Gastroesophageal sphincter (tissue), 3 donors: ENCODE results near the gene VWA5B2.

Source experiments
- EP300 ChIP-seq: sonication (generic); formaldehyde crosslinking; IDR thresholded peaks from one replicate; pipeline ENCODE4 v1.6.1; 2017; ENCODE audit warnings: antibody characterized with exemption, mild to moderate bottlenecking
- POLR2AphosphoS5 ChIP-seq: sonication (generic); formaldehyde crosslinking; IDR thresholded peaks from one replicate; pipeline ENCODE4 v1.6.1; 2017; ENCODE audit warnings: antibody characterized with exemption
- TF ChIP-seq, protein P1 (sequence below), 4 experiments: fragments of 200-600 bp in 2 of 4; fragments of 450-650 bp in 2 of 4; sonication (generic) in 1 of 4; IDR thresholded peaks; one replicate each; pipeline ENCODE4 v1.5.1; 2017 to 2019; ENCODE audit warnings: antibody characterized with exemption in 4 of 4, mild to moderate bottlenecking in 2 of 4, moderate library complexity in 2 of 4

DNA sequence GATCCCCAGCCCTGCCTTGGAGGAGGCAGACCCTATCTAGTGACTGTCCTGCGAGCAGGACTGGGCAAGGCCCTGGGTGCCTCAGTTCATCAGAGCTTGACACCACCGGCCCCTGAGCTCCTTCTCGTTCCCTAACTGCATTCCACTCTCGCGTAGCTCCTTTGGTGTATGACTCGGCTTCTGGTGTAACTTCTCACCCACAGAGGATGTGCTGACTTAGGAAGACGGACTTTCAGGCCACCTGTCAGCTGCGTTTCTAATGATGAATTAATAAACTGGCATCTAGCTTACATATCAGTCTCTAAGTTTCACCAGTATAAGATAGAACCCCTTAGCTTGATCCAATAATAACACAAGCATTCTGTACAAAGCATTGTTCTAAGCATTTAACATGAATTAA lies 25.9 kb upstream of the VWA5B2 start:
- TF ChIP-seq, protein P1, sequence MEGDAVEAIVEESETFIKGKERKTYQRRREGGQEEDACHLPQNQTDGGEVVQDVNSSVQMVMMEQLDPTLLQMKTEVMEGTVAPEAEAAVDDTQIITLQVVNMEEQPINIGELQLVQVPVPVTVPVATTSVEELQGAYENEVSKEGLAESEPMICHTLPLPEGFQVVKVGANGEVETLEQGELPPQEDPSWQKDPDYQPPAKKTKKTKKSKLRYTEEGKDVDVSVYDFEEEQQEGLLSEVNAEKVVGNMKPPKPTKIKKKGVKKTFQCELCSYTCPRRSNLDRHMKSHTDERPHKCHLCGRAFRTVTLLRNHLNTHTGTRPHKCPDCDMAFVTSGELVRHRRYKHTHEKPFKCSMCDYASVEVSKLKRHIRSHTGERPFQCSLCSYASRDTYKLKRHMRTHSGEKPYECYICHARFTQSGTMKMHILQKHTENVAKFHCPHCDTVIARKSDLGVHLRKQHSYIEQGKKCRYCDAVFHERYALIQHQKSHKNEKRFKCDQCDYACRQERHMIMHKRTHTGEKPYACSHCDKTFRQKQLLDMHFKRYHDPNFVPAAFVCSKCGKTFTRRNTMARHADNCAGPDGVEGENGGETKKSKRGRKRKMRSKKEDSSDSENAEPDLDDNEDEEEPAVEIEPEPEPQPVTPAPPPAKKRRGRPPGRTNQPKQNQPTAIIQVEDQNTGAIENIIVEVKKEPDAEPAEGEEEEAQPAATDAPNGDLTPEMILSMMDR (IDR thresholded peaks at IDR 0.05): no peak
- TF ChIP-seq POLR2AphosphoS5 (no peak), EP300 (no peak)
